SK-N-SH (cell line): Measurements from ENCODE around the gene ETS1. TPM values are rescaled to one million over a fixed set of nuclear protein-coding genes. Genes with fewer than 3 reads are reported as not detected.

ENCODE experiments used
- CTCF ChIA-PET: fragments of 300-600, 350-600 bp; formaldehyde crosslinking; extraction: SDS; loops from one replicate; lab custom pipeline; 2021; lab: Yijun Ruan, JAX
- POLR2A ChIA-PET: fragments of 350-600 bp; sonication (Branson Sonifier 250); formaldehyde crosslinking; extraction: SDS; loops from one replicate; lab custom pipeline; 2020; ENCODE audit warnings: antibody characterized with exemption, inconsistent platforms; lab: Yijun Ruan, JAX
- DNase-seq: peaks from one replicate; pipeline ENCODE4 v3.0.0; 2012
- H2AFZ ChIP-seq: fragments of 200-600 bp; sonication (generic); 2 replicates; pipeline ENCODE4 v1.8.1; 2016; ENCODE audit warnings: antibody characterized with exemption, mild to moderate bottlenecking, low read depth
- H3F3A ChIP-seq: fragments of 200-600 bp; sonication (generic); replicated peaks from 2 replicates; pipeline ENCODE3; 2016; ENCODE audit warnings: antibody characterized with exemption, mild to moderate bottlenecking; ENCODE audit not compliant: insufficient read depth
- H3K27ac ChIP-seq, 2 experiments: fragments of 200-500 bp in 1 of 2; fragments of 200-600 bp in 1 of 2; sonication (Bioruptor generic) in 1 of 2; sonication (generic), shearing (Covaris generic) in 1 of 2; 2 replicates each; pipeline versions ENCODE4 v1.5.1 to v1.6.1; 2014 to 2016; ENCODE audit warnings: low read depth in 2 of 2, inconsistent platforms in 1 of 2, low read length in 1 of 2, mild to moderate bottlenecking in 1 of 2, mixed read lengths in 1 of 2
- H3K27me3 ChIP-seq: fragments of 200-600 bp; sonication (generic), shearing (Covaris generic); 2 replicates; pipeline ENCODE4 v1.6.1; 2016; ENCODE audit warnings: mixed run types; ENCODE audit not compliant: insufficient read depth
- H3K36me3 ChIP-seq, 2 experiments: fragments of 200-500 bp in 1 of 2; fragments of 200-600 bp in 1 of 2; sonication (Bioruptor generic) in 1 of 2; sonication (generic) in 1 of 2; replicated peaks in 1 of 2; 2 replicates each; pipeline versions ENCODE3 to v1.5.1; 2014 to 2016; ENCODE audit warnings: low read length in 1 of 2, mild to moderate bottlenecking in 1 of 2; ENCODE audit not compliant: insufficient read depth in 2 of 2, control insufficient read depth in 1 of 2
- H3K4me1 ChIP-seq, 2 experiments: fragments of 200-500 bp in 1 of 2; fragments of 200-600 bp in 1 of 2; sonication (Bioruptor generic) in 1 of 2; sonication (generic), shearing (Covaris generic) in 1 of 2; 2 replicates each; pipeline versions ENCODE4 v1.5.1 to v1.6.1; 2014 to 2016; ENCODE audit warnings: low read depth in 1 of 2, low read length in 1 of 2, mixed run types in 1 of 2; ENCODE audit not compliant: insufficient read depth in 2 of 2, control insufficient read depth in 1 of 2
- H3K4me2 ChIP-seq: fragments of 200-600 bp; sonication (generic), shearing (Covaris generic); 2 replicates; pipeline ENCODE4 v1.6.1; 2017; ENCODE audit warnings: mixed run types
- H3K4me3 ChIP-seq, 2 experiments: fragments of 200-500 bp in 1 of 2; fragments of 200-600 bp in 1 of 2; sonication (Bioruptor generic) in 1 of 2; sonication (generic), shearing (Covaris generic) in 1 of 2; 2 replicates each; pipeline versions ENCODE4 v1.5.1 to v1.8.1; 2014 to 2016; ENCODE audit warnings: low read depth in 2 of 2, inconsistent platforms in 1 of 2, low read length in 1 of 2, mild to moderate bottlenecking in 1 of 2, mixed read lengths in 1 of 2, moderate library complexity in 1 of 2
- H3K79me2 ChIP-seq: fragments of 200-600 bp; sonication (generic); 2 replicates; pipeline ENCODE4 v1.8.1; 2017; ENCODE audit warnings: mild to moderate bottlenecking; ENCODE audit not compliant: insufficient read depth
- H3K9ac ChIP-seq: fragments of 200-600 bp; sonication (generic); 2 replicates; pipeline ENCODE4 v1.6.1; 2017; ENCODE audit warnings: mixed run types
- H3K9me2 ChIP-seq: fragments of 200-600 bp; sonication (generic); 2 replicates; pipeline ENCODE4 v1.6.1; 2017; ENCODE audit warnings: mixed run types
- H3K9me3 ChIP-seq: fragments of 200-600 bp; sonication (generic); 2 replicates; pipeline ENCODE4 v1.6.1; 2017; ENCODE audit warnings: mixed run types, mild to moderate bottlenecking, moderate library complexity
- H4K20me1 ChIP-seq: fragments of 200-600 bp; sonication (generic); 2 replicates; pipeline ENCODE4 v1.6.1; 2017; ENCODE audit warnings: mild to moderate bottlenecking, mixed run types; ENCODE audit not compliant: insufficient read depth
- EZH2phosphoT487 ChIP-seq: fragments of 200-600 bp; sonication (generic); IDR thresholded peaks from 2 replicates; pipeline ENCODE4 v1.6.1; 2017; ENCODE audit warnings: low read depth, mixed run types, mild to moderate bottlenecking, antibody characterized with exemption, moderate library complexity, borderline replicate concordance
- FOXJ3 ChIP-seq: sonication (generic); formaldehyde crosslinking; IDR thresholded peaks from 2 replicates; pipeline ENCODE4 v1.5.1; 2020; ENCODE audit warnings: mild to moderate bottlenecking, missing genetic modification reagents
- FOXM1 ChIP-seq: IDR thresholded peaks from 2 replicates; pipeline ENCODE4 v1.4.0; 2012; ENCODE audit warnings: low read depth, mild to moderate bottlenecking
- GABPA ChIP-seq: IDR thresholded peaks from 2 replicates; pipeline ENCODE4 v1.4.0; 2012; ENCODE audit warnings: low read depth, mild to moderate bottlenecking
- GATA2 ChIP-seq: sonication (generic); formaldehyde crosslinking; IDR thresholded peaks from 2 replicates; pipeline ENCODE4 v1.5.0; 2020; ENCODE audit warnings: mild to moderate bottlenecking, missing genetic modification reagents
- MXI1 ChIP-seq: IDR thresholded peaks from 2 replicates; pipeline ENCODE4 v1.6.1; 2012; ENCODE audit warnings: mild to moderate bottlenecking, low read depth, low read length, improper control_type of control experiment
- NRF1 ChIP-seq: IDR thresholded peaks from 2 replicates; pipeline ENCODE4 v1.6.1; 2012; ENCODE audit warnings: low read depth, mild to moderate bottlenecking, low read length
- RCOR1 ChIP-seq: fragments of 150-350 bp; IDR thresholded peaks from 2 replicates; pipeline ENCODE4 v1.6.1; 2017; ENCODE audit warnings: antibody characterized with exemption, low read length
- RFX5 ChIP-seq: IDR thresholded peaks from 2 replicates; pipeline ENCODE4 v1.6.1; 2012; ENCODE audit warnings: mild to moderate bottlenecking, improper control_type of control experiment, low read length
- RXRA ChIP-seq: IDR thresholded peaks from 2 replicates; pipeline ENCODE4 v1.4.0; 2012; ENCODE audit warnings: low read depth, mild to moderate bottlenecking, borderline replicate concordance
- SMC3 ChIP-seq: IDR thresholded peaks from 2 replicates; pipeline ENCODE4 v1.6.1; 2012; ENCODE audit warnings: low read depth, low read length, improper control_type of control experiment
- YY1 ChIP-seq: IDR thresholded peaks from 2 replicates; pipeline ENCODE4 v1.4.0; 2012; ENCODE audit warnings: low read depth, mild to moderate bottlenecking
- WGBS: methylation state at CpG from one replicate; pipeline ENCODE4 v1.1.6; 2017; ENCODE audit warnings: low lambda C conversion rate; 5-methylcytosine and 5-hydroxymethylcytosine counted together
- polyA plus RNA-seq, 3 experiments: library from polyadenylated mRNA; depleted of rRNA; stranded (reverse); fragments of >200 nt; gene quantifications; 2 replicates each; pipeline ENCODE4 v1.2.3, GENCODE V29; 2012
- TF ChIP-seq, protein P1 (sequence below): IDR thresholded peaks from 2 replicates; pipeline ENCODE4 v1.6.1; 2012; ENCODE audit warnings: mild to moderate bottlenecking, low read depth, low read length, moderate library complexity
- TF ChIP-seq, protein P2 (sequence below): fragments of 150-350 bp; IDR thresholded peaks from 2 replicates; pipeline ENCODE4 v1.6.1; 2017; ENCODE audit warnings: antibody characterized with exemption, low read length, low read depth, borderline replicate concordance
- TF ChIP-seq, protein P3 (sequence below): IDR thresholded peaks from 2 replicates; pipeline ENCODE4 v1.4.0; 2012; ENCODE audit warnings: low read depth
- TF ChIP-seq, protein P4 (sequence below): IDR thresholded peaks from 2 replicates; pipeline ENCODE4; 2012

Gene ETS1
- polyA plus RNA-seq, 1 of the 3 experiments (the other 2 are of a cell fraction): 14.5 TPM

DNA sequence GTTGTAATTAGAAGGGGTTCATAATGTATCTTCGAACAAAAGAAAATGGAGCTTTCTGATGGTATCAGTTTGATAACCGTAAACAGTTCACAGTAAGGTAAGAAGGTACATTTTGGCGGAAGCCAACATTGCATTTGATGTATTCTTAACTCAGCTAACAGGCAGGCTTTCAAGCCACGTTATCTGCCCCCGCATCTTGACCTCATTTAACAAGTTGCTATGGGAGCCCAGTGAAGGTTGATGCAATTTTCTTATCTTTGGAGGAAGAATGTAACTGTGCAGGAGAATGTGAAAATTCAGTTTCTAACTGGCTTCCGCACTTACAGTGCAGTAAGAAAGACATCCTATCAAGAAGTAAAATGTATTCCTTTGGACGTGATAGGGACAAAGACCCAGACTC lies 110.6 kb downstream of the ETS1 start:
- H3K4me1 ChIP-seq: peaks cover 14 to 18% of the 10 kb centered on the region in 2 experiments; a peak in 3 of 4 replicates
- H3K36me3 ChIP-seq: peaks cover 45 to 76% of the 10 kb centered on the region in 2 experiments
- 94% methylated on average over 7 of the region's 7 CpGs for WGBS
- CTCF ChIA-PET: no interaction called here
- H3K4me2 ChIP-seq: no peak overlapping the region
- TF ChIP-seq, protein P1, sequence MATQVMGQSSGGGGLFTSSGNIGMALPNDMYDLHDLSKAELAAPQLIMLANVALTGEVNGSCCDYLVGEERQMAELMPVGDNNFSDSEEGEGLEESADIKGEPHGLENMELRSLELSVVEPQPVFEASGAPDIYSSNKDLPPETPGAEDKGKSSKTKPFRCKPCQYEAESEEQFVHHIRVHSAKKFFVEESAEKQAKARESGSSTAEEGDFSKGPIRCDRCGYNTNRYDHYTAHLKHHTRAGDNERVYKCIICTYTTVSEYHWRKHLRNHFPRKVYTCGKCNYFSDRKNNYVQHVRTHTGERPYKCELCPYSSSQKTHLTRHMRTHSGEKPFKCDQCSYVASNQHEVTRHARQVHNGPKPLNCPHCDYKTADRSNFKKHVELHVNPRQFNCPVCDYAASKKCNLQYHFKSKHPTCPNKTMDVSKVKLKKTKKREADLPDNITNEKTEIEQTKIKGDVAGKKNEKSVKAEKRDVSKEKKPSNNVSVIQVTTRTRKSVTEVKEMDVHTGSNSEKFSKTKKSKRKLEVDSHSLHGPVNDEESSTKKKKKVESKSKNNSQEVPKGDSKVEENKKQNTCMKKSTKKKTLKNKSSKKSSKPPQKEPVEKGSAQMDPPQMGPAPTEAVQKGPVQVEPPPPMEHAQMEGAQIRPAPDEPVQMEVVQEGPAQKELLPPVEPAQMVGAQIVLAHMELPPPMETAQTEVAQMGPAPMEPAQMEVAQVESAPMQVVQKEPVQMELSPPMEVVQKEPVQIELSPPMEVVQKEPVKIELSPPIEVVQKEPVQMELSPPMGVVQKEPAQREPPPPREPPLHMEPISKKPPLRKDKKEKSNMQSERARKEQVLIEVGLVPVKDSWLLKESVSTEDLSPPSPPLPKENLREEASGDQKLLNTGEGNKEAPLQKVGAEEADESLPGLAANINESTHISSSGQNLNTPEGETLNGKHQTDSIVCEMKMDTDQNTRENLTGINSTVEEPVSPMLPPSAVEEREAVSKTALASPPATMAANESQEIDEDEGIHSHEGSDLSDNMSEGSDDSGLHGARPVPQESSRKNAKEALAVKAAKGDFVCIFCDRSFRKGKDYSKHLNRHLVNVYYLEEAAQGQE: no peak
- TF ChIP-seq GATA2 (CRISPR knock-in tag): peak; percentile 58
- TF ChIP-seq FOXJ3 (CRISPR knock-in tag): no peak
- TF ChIP-seq NRF1: no peak
- no peak for TF ChIP-seq GABPA
- TF ChIP-seq SMC3: no peak
- TF ChIP-seq RFX5: no peak
- no peak for TF ChIP-seq RXRA
- H3K27me3 ChIP-seq: no peaks in the 10 kb centered on the region
- H3K79me2 ChIP-seq: peaks cover 98% of the 10 kb centered on the region
- no peak overlapping the region for H2AFZ ChIP-seq
- H3K9me2 ChIP-seq: no peaks in the 10 kb centered on the region
- H3K9ac ChIP-seq: no peak overlapping the region
- POLR2A ChIA-PET: no interaction called here
- H3K9me3 ChIP-seq: no peaks in the 10 kb centered on the region
- peaks cover 6% of the 10 kb centered on the region for H3F3A ChIP-seq
- no peak overlapping the region for H3K27ac ChIP-seq
- no peaks in the 10 kb centered on the region for H4K20me1 ChIP-seq
- no peak overlapping the region for H3K4me3 ChIP-seq
- DNase-seq: no peak

DNA sequence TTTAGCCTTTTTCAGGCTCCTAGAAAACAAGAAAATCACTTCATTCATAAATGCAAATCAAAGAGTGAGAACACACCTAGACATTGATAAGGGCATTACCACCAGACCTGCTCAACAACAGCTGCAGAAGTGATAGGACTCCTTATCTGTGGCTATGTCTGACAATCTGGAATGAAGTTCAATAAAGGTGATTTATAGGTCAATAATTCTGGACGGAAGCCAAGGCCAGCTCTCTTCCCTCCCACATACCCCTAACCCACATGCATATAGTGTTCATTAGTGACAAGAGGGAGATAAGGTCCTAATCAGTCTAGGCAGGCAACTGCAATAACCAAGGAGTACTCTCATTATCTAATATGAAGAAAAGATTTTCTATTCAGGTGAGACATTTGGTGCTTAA lies 111.3 kb downstream of the ETS1 start:
- CTCF ChIA-PET: no interaction called here
- no peaks in the 10 kb centered on the region for H3K27me3 ChIP-seq
- 83% methylated on average over 1 of the region's 1 CpG for WGBS
- no peak overlapping the region for H3K4me2 ChIP-seq
- TF ChIP-seq, protein P2, sequence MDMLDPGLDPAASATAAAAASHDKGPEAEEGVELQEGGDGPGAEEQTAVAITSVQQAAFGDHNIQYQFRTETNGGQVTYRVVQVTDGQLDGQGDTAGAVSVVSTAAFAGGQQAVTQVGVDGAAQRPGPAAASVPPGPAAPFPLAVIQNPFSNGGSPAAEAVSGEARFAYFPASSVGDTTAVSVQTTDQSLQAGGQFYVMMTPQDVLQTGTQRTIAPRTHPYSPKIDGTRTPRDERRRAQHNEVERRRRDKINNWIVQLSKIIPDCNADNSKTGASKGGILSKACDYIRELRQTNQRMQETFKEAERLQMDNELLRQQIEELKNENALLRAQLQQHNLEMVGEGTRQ: no peak
- TF ChIP-seq, protein P3, sequence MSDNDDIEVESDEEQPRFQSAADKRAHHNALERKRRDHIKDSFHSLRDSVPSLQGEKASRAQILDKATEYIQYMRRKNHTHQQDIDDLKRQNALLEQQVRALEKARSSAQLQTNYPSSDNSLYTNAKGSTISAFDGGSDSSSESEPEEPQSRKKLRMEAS: no peak
- TF ChIP-seq MXI1: no peak
- TF ChIP-seq GABPA: no peak
- no peak for TF ChIP-seq EZH2phosphoT487
- TF ChIP-seq FOXM1: no peak
- TF ChIP-seq YY1: no peak
- peak; percentile 20; the same call in 1 of the 2 replicates for TF ChIP-seq RCOR1
- peak; percentile 40; the same call in 1 of the 2 replicates for TF ChIP-seq GATA2 (CRISPR knock-in tag)
- TF ChIP-seq, protein P4, sequence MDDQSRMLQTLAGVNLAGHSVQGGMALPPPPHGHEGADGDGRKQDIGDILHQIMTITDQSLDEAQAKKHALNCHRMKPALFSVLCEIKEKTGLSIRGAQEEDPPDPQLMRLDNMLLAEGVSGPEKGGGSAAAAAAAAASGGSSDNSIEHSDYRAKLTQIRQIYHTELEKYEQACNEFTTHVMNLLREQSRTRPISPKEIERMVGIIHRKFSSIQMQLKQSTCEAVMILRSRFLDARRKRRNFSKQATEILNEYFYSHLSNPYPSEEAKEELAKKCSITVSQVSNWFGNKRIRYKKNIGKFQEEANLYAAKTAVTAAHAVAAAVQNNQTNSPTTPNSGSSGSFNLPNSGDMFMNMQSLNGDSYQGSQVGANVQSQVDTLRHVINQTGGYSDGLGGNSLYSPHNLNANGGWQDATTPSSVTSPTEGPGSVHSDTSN: no peak
- peaks cover 14 to 18% of the 10 kb centered on the region in 2 experiments; a peak in 3 of 4 replicates for H3K4me1 ChIP-seq
- POLR2A ChIA-PET: no interaction called here
- H3K9me2 ChIP-seq: no peaks in the 10 kb centered on the region
- no peak for DNase-seq
- peaks cover 6% of the 10 kb centered on the region for H3F3A ChIP-seq
- no peaks in the 10 kb centered on the region for H4K20me1 ChIP-seq
- no peaks in the 10 kb centered on the region for H3K9me3 ChIP-seq
- H2AFZ ChIP-seq: no peak overlapping the region
- no peak overlapping the region for H3K9ac ChIP-seq
- H3K36me3 ChIP-seq: peaks cover 49 to 74% of the 10 kb centered on the region in 2 experiments
- peak overlapping the region in 1 of 2 experiments; percentile 7; a peak in 1 of 4 replicates for H3K27ac ChIP-seq
- peaks cover 98% of the 10 kb centered on the region for H3K79me2 ChIP-seq
- H3K4me3 ChIP-seq: no peak overlapping the region
